Prostate gland (tissue), 2 donors: Measurements from ENCODE around the gene ACOXL. TPM values are rescaled to one million over a fixed set of nuclear protein-coding genes. Genes with fewer than 3 reads are reported as not detected.

Experiments
- DNase-seq: peaks from one replicate; pipeline ENCODE4 v3.0.0-alpha.2; 2019; ENCODE audit warnings: low spot score
- H3K27ac ChIP-seq, 2 donors: fragments of 200-600 bp; sonication (generic); 2 replicates each; pipeline ENCODE4 v1.5.1; 2017 to 2019
- H3K27me3 ChIP-seq: fragments of 200-600 bp; sonication (generic); replicated peaks from 2 replicates; pipeline ENCODE4 v1.5.1; 2019; ENCODE audit not compliant: insufficient read depth
- H3K36me3 ChIP-seq, 2 donors: fragments of 200-600 bp; sonication (generic); 1 replicate in 1 of 2; 2 replicates in 1 of 2; pipeline versions ENCODE4 v1.5.1 to v1.8.1; 2017 to 2019
- H3K4me1 ChIP-seq: fragments of 200-600 bp; sonication (generic); replicated peaks from 2 replicates; pipeline ENCODE4 v1.5.1; 2019
- H3K4me3 ChIP-seq, 2 donors: fragments of 200-600 bp; sonication (generic); 2 replicates each; pipeline ENCODE4 v1.5.1; 2017 to 2019
- H3K9me3 ChIP-seq: fragments of 200-600 bp; sonication (generic); 2 replicates; pipeline ENCODE4 v1.5.1; 2017
- CTCF ChIP-seq, 4 experiments: fragments of 200-600 bp in 2 of 4; fragments of 450-650 bp in 2 of 4; sonication (generic) in 2 of 4; IDR thresholded peaks; 1 replicate in 3 of 4; 2 replicates in 1 of 4; pipeline ENCODE4 v1.5.1; 2016 to 2019; ENCODE audit warnings: antibody characterized with exemption in 4 of 4, mild to moderate bottlenecking in 2 of 4, moderate library complexity in 2 of 4
- POLR2A ChIP-seq: fragments of 450-650 bp; IDR thresholded peaks from one replicate; pipeline ENCODE4 v1.6.1; 2016; ENCODE audit warnings: antibody characterized with exemption, mild to moderate bottlenecking
- POLR2AphosphoS5 ChIP-seq: sonication (generic); formaldehyde crosslinking; IDR thresholded peaks from one replicate; pipeline ENCODE4 v1.6.1; 2017; ENCODE audit warnings: antibody characterized with exemption
- WGBS: methylation state at CpG from one replicate; pipeline ENCODE4 v1.1.5; 2018; 5-methylcytosine and 5-hydroxymethylcytosine counted together
- intact Hi-C: fragments of 100-400 bp; cut with DNase I; formaldehyde crosslinking; loops from one replicate; pipeline ENCODE4 v1.14.2; 2022
- total RNA-seq, 2 donors: library from RNA; depleted of rRNA; stranded (reverse); fragments of >200 nt; gene quantifications; one replicate each; pipeline ENCODE4 v1.1.0, GENCODE V29; 2016

The ACOXL gene
- total RNA-seq, 2 donors from 2014 or later = 8.0 to 8.3 TPM

- intact Hi-C loops = no loop called here
- Histone ChIP-seq H3K36me3 (no peaks in the 10 kb centered on the region), H3K9me3 (no peaks in the 10 kb centered on the region), H3K4me1 (no peaks in the 10 kb centered on the region), H3K27ac (no peak overlapping the region), H3K27me3 (no peaks in the 10 kb centered on the region), H3K4me3 (no peak overlapping the region)
- WGBS = 52% methylated on average over 8 of the region's 8 CpGs
- DNase-seq = peak; percentile 17
- TF ChIP-seq POLR2A (no peak), CTCF (IDR thresholded peaks at IDR 0.05) (no peak), POLR2AphosphoS5 (peak; percentile 31)
These were observed 252.5 kb downstream of the ACOXL start for GRCh38 chr2:110984694-110985490.

- no peaks in the 10 kb centered on the region for H3K27me3 ChIP-seq
- H3K4me3 ChIP-seq = no peak overlapping the region
- 93% methylated on average over 2 of the region's 2 CpGs for WGBS
- no peaks in the 10 kb centered on the region for H3K4me1 ChIP-seq
- intact Hi-C loops = no loop called here
- no peaks in the 10 kb centered on the region for H3K36me3 ChIP-seq
- no peak for TF ChIP-seq POLR2A
- H3K27ac ChIP-seq = no peak overlapping the region
- no peaks in the 10 kb centered on the region for H3K9me3 ChIP-seq
- DNase-seq = no peak
These were observed 258.1 kb downstream of the ACOXL start for GRCh38 chr2:110990440-110990839.

GRCh38 chr2:110991911-110992310, 259.5 kb downstream of the ACOXL start:
- Histone ChIP-seq H3K9me3 (no peaks in the 10 kb centered on the region), H3K27me3 (no peaks in the 10 kb centered on the region), H3K4me1 (no peaks in the 10 kb centered on the region), H3K4me3 (no peak overlapping the region), H3K27ac (no peak overlapping the region), H3K36me3 (no peaks in the 10 kb centered on the region)
- TF ChIP-seq CTCF (IDR thresholded peaks at IDR 0.05) (no peak), POLR2AphosphoS5 (peak; percentile 37)
- intact Hi-C loops = no loop called here
- DNase-seq = no peak
- WGBS = 14% methylated on average over 5 of the region's 5 CpGs

GRCh38 chr2:110992886-110993285, 260.5 kb downstream of the ACOXL start:
- intact Hi-C loops = no loop called here
- 96% methylated on average over 2 of the region's 2 CpGs for WGBS
- H3K27ac ChIP-seq = no peak overlapping the region
- H3K27me3 ChIP-seq = no peaks in the 10 kb centered on the region
- no peak overlapping the region for H3K4me3 ChIP-seq
- no peaks in the 10 kb centered on the region for H3K9me3 ChIP-seq
- DNase-seq = no peak
- H3K36me3 ChIP-seq = no peaks in the 10 kb centered on the region
- TF ChIP-seq POLR2A (no peak), POLR2AphosphoS5 (no peak), CTCF (IDR thresholded peaks at IDR 0.05) (no peak)
- no peaks in the 10 kb centered on the region for H3K4me1 ChIP-seq

- no peaks in the 10 kb centered on the region for H3K9me3 ChIP-seq
- no peak overlapping the region for H3K27ac ChIP-seq
- WGBS = 62% methylated on average over 4 of the region's 4 CpGs
- H3K4me3 ChIP-seq = no peak overlapping the region
- TF ChIP-seq POLR2A (no peak), POLR2AphosphoS5 (no peak), CTCF (IDR thresholded peaks at IDR 0.05) (no peak)
- intact Hi-C loops = no loop called here
- no peak for DNase-seq
- no peaks in the 10 kb centered on the region for H3K4me1 ChIP-seq
- H3K27me3 ChIP-seq = no peaks in the 10 kb centered on the region
- no peaks in the 10 kb centered on the region for H3K36me3 ChIP-seq
These were observed 261.3 kb downstream of the ACOXL start for GRCh38 chr2:110993557-110994231.
